Suprapubic skin (tissue), 4 donors: ENCODE measurements around the gene DNAH17.

Experiments used
- CTCF ChIP-seq, 2 donors: fragments of 200-600 bp in 1 of 2; fragments of 450-650 bp in 1 of 2; sonication (generic) in 1 of 2; IDR thresholded peaks; one replicate each; pipeline ENCODE4 v1.5.1; 2016 to 2019; ENCODE audit warnings: antibody characterized with exemption in 2 of 2, mild to moderate bottlenecking in 1 of 2, moderate library complexity in 1 of 2
- POLR2A ChIP-seq, 2 donors: fragments of 450-650 bp; IDR thresholded peaks; one replicate each; pipeline ENCODE4 v1.6.1; 2017; ENCODE audit warnings: antibody characterized with exemption in 2 of 2, mild to moderate bottlenecking in 2 of 2, moderate library complexity in 2 of 2
- POLR2AphosphoS5 ChIP-seq, 3 donors: sonication (generic); formaldehyde crosslinking; IDR thresholded peaks; one replicate each; pipeline ENCODE4 v1.6.1; 2017; ENCODE audit warnings: antibody characterized with exemption in 3 of 3

- TF ChIP-seq CTCF (IDR thresholded peaks at IDR 0.05) (no peak), POLR2AphosphoS5 (IDR thresholded peaks at IDR 0.05) (no peak), POLR2A (IDR thresholded peaks at IDR 0.05) (no peak)
Measured at GRCh38 chr17:78426293-78426879, 150.8 kb downstream of the DNAH17 start.
